ENCODE results near the gene CLCN5.
"Not testable (repeated sequence)": the region's sequence is repeated elsewhere in the genome, so short reads cannot be mapped to it uniquely, and the experiment has no call there.

DNA sequence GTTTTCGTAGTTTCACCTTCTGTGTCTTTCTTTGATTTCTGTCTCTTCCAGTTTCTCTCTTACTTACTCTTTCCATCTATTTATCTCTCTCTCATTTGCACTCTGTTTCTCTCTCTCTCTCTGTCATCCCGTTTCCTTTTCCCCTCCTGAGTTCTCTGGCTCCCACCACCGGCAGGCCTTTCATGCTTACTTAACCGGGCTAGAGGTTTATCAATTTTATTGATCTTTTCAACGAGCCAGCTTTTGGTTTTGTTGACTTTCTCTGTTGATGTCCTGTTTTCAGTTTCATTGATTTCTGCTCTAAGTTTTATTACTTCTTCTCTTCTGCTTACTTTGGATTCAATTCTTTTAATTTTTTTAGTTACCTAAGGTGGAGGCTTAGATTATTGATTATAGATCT, 103.2 kb downstream of the CLCN5 start:
- not testable (repeated sequence) for TF ChIP-seq CTCF, EZH2 (IDR thresholded peaks at IDR 0.05)
